ENCODE results near the gene CDC123. TPM values are rescaled to one million over a fixed set of nuclear protein-coding genes. Genes with fewer than 3 reads are reported as not detected.

CDC123 gene
- total and polyA plus RNA-seq, 2 donors (not counting 3 experiments of a cell fraction or from before 2014, with no cell fraction given) = 65.6 to 106 TPM

DNA sequence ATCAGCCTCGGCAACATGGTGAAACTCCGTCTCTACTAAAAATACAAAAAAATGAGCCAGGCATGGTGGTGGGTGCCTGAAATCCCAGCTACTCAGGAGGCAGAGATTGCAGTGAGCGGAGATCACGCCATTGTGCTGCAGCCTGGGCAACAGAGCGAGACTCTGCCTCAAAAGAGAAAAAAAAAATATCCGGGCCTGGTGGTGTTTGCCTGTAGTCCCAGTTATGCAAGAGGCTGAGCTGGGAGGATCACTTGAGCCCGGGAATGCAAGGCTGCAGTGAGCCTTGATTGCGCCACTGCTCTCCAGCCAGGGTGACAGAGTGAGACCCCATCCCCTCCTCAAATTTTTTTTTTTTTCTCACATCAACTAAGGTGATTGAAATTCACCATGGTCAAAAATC lies 42.8 kb downstream of the CDC123 start:
- H3K27me3 ChIP-seq (ENCODE audit: control insufficient read depth in 2 of 2, insufficient read depth in 2 of 2, low read length in 2 of 2) = no peaks in the 10 kb centered on the region
- H3K9ac ChIP-seq (replicated peaks; ENCODE audit: extremely low read depth, insufficient read depth, low read length) = no peak overlapping the region
- DNase-seq (ENCODE audit: low read depth, low spot score) (no peak), FAIRE-seq (no peak)
- H3K4me3 ChIP-seq (replicated peaks in 1 of 3; ENCODE audit: insufficient read depth in 1 of 3, low read depth in 1 of 3, low read length in 3 of 3) = no peak overlapping the region
- H4K20me1 ChIP-seq (replicated peaks; ENCODE audit: control insufficient read depth, extremely low read depth, insufficient read depth, low read length) = no peaks in the 10 kb centered on the region
- peaks cover 6% of the 10 kb centered on the region for H3K4me1 ChIP-seq (ENCODE audit: control insufficient read depth, extremely low read depth, insufficient read depth, low read length)
- dilution Hi-C loops (cut with MboI; ENCODE audit: extremely low pct_ligation_motif_present, low sequenced_read_pairs) = no loop called here
- H2AFZ ChIP-seq (ENCODE audit: low read depth, low read length) = no peak overlapping the region
- intact Hi-C loops (cut with micrococcal nuclease) = no loop called here
- POLR2A ChIA-PET = no interaction called here
- no peak overlapping the region for H3K27ac ChIP-seq (ENCODE audit: insufficient read depth, low read depth, low read length)
- no peaks in the 10 kb centered on the region for H3K9me3 ChIP-seq (replicated peaks; ENCODE audit: control insufficient read depth, insufficient read depth, low read length)
- H3K79me2 ChIP-seq (ENCODE audit: control insufficient read depth, insufficient read depth, low read length) = peaks cover 2% of the 10 kb centered on the region
- BruUV-seq (replicated peaks) = no TSS peak
- TF ChIP-seq, protein P1, sequence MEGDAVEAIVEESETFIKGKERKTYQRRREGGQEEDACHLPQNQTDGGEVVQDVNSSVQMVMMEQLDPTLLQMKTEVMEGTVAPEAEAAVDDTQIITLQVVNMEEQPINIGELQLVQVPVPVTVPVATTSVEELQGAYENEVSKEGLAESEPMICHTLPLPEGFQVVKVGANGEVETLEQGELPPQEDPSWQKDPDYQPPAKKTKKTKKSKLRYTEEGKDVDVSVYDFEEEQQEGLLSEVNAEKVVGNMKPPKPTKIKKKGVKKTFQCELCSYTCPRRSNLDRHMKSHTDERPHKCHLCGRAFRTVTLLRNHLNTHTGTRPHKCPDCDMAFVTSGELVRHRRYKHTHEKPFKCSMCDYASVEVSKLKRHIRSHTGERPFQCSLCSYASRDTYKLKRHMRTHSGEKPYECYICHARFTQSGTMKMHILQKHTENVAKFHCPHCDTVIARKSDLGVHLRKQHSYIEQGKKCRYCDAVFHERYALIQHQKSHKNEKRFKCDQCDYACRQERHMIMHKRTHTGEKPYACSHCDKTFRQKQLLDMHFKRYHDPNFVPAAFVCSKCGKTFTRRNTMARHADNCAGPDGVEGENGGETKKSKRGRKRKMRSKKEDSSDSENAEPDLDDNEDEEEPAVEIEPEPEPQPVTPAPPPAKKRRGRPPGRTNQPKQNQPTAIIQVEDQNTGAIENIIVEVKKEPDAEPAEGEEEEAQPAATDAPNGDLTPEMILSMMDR (IDR thresholded peaks at IDR 0.05; ENCODE audit: extremely low read depth in 1 of 2, insufficient read depth in 1 of 2, low read depth in 1 of 2, low read length in 2 of 2) = no peak
- TF ChIP-seq MYC (IDR thresholded peaks at IDR 0.05; ENCODE audit: low read depth, low read length) = no peak
- no peak for TF ChIP-seq POLR2A (IDR thresholded peaks at IDR 0.05; ENCODE audit: low read depth, low read length)
- TF ChIP-seq POLR2AphosphoS5 (IDR thresholded peaks at IDR 0.05; ENCODE audit: insufficient read depth, low read depth, low read length) = no peak
- no peak for TF ChIP-seq EZH2 (IDR thresholded peaks at IDR 0.05; ENCODE audit: borderline replicate concordance, low read depth, low read length, severe bottlenecking)
- no peak for TF ChIP-seq JUN (IDR thresholded peaks at IDR 0.05; ENCODE audit: borderline replicate concordance, insufficient read depth, insufficient read length, low read depth)
- no peak for TF ChIP-seq GATA2 (IDR thresholded peaks at IDR 0.05; ENCODE audit: insufficient read depth, insufficient read length, low read depth, low read length)
- no peak for TF ChIP-seq FOS (IDR thresholded peaks at IDR 0.05; ENCODE audit: borderline replicate concordance, insufficient read depth, low read length)
- TF ChIP-seq, protein P2, sequence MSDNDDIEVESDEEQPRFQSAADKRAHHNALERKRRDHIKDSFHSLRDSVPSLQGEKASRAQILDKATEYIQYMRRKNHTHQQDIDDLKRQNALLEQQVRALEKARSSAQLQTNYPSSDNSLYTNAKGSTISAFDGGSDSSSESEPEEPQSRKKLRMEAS (IDR thresholded peaks at IDR 0.05; ENCODE audit: insufficient read depth, insufficient read length) = no peak
- CTCF ChIA-PET = interaction anchor here (0.6 kb wide), 1 partner anchor 110 kb away, joined by 3 read pairs; no protein-coding TSS in a partner anchor
- H3K9me1 ChIP-seq (replicated peaks; ENCODE audit: control insufficient read depth, extremely low read depth, insufficient read depth, low read length) = no peaks in the 10 kb centered on the region
- peaks cover 6 to 18% of the 10 kb centered on the region in 2 experiments for H3K36me3 ChIP-seq (ENCODE audit: control insufficient read depth in 2 of 2, extremely low read depth in 1 of 2, insufficient read depth in 2 of 2, low read length in 2 of 2)
- no peak overlapping the region for H3K4me2 ChIP-seq (ENCODE audit: insufficient read depth, low read length)

Measured in endothelial cell of umbilical vein (primary cell).